Peyer's patch (tissue), 4 donors: ENCODE data around the gene TMTC2.

Experiments used
- CTCF ChIP-seq, 6 experiments: fragments of 450-650 bp in 4 of 6; fragments of 200-600 bp in 2 of 6; sonication (generic) in 1 of 6; IDR thresholded peaks; one replicate each; pipeline ENCODE4 v1.5.1; 2017 to 2019; ENCODE audit warnings: antibody characterized with exemption in 6 of 6, mild to moderate bottlenecking in 3 of 6, moderate library complexity in 1 of 6
- POLR2A ChIP-seq, 2 donors: fragments of 450-650 bp; IDR thresholded peaks; one replicate each; pipeline ENCODE4 v1.5.1; 2017; ENCODE audit warnings: antibody characterized with exemption in 2 of 2, mild to moderate bottlenecking in 2 of 2, moderate library complexity in 2 of 2

DNA sequence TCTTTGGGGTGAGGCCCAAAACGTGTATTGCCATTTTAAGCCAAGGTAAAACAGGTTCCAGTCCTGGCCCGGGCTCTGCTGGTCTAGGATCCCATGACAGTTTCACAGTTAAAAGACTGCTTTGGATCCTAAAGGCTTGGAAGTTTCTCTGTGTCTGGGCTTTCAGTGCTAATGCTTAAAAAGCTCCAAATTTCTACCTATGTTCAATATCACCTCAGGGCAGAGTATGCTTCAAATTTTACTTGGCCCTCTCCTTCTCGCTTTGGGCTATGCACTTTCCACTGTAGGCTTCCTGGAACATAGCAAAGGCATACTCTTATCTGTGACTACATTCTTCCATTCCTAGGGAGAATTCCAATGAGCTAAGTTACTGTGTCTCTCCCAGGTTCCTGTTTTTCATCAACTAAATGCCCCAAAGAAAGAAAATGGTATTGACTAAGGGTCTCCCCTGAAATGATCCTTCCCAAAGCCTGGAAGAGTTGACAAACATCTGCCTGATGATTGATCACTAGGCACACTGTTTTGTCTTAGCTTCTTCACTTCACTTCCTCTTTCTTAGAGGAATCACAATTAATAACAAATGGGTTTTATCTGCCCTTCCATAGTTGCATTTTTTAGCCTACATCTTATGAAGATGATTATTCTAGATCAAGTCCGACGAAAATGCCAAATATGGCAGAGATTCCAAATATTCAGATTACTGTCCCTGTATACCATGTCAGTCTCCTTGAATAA lies 79.4 kb downstream of the TMTC2 start:
- no peak for TF ChIP-seq CTCF (IDR thresholded peaks at IDR 0.05)
- TF ChIP-seq POLR2A (IDR thresholded peaks at IDR 0.05): no peak
